GM23338 (cell line): ENCODE measurements around the gene CFAP77.

ENCODE experiments used
- CTCF ChIP-seq, 2 experiments: fragments of 200-600 bp in 1 of 2; sonication (generic) in 1 of 2; conservative IDR thresholded peaks; 2 replicates each; pipeline versions ENCODE4 v1.5.1 to v1.6.1; 2016 to 2017; ENCODE audit warnings: antibody characterized with exemption in 2 of 2, low read depth in 2 of 2, mild to moderate bottlenecking in 2 of 2, moderate library complexity in 1 of 2
- EZH2 ChIP-seq: fragments of 200-600 bp; sonication (generic); IDR thresholded peaks from one replicate; pipeline ENCODE4 v1.8.0; 2017; ENCODE audit warnings: antibody characterized with exemption, mild to moderate bottlenecking, low read depth; ENCODE audit not compliant: unreplicated experiment
- EZH2phosphoT487 ChIP-seq: fragments of 200-600 bp; sonication (generic); IDR thresholded peaks from one replicate; pipeline ENCODE4 v1.8.1; 2018; ENCODE audit warnings: antibody characterized with exemption; ENCODE audit not compliant: unreplicated experiment
- POLR2AphosphoS5 ChIP-seq: IDR thresholded peaks from 2 replicates; pipeline ENCODE4 v1.6.1; 2016; ENCODE audit warnings: antibody characterized with exemption, low read depth
- REST ChIP-seq: IDR thresholded peaks from one replicate; pipeline ENCODE4 v1.6.1; 2018; ENCODE audit warnings: antibody characterized with exemption; ENCODE audit not compliant: unreplicated experiment

GRCh38 chr9:132413926-132414325, 3.9 kb downstream of the CFAP77 start:
- TF ChIP-seq CTCF (conservative IDR thresholded peaks at IDR 0.05; ENCODE audit: low read depth in 2 of 2) = no peak
- TF ChIP-seq REST = no peak
- no peak for TF ChIP-seq EZH2
- no peak for TF ChIP-seq POLR2AphosphoS5
- no peak for TF ChIP-seq EZH2phosphoT487
